ENCODE measurements around the gene EFNA5.

The EFNA5 gene

GRCh38 chr5:107487056-107487542 lies 183.6 kb downstream of the EFNA5 start:
- Histone ChIP-seq H3K27me3 (ENCODE audit: low read depth) (no peaks in the 10 kb centered on the region), H3K4me1 (peaks cover 28% of the 10 kb centered on the region), H3K36me3 (replicated peaks) (no peaks in the 10 kb centered on the region; the same call in 1 of the 2 replicates), H3K4me3 (no peak overlapping the region), H3K9me3 (no peaks in the 10 kb centered on the region)
- no peak for DNase-seq (ENCODE audit: low spot score in 2 of 2)
- in situ Hi-C loops (cut with MboI; ENCODE audit: low sequenced_read_pairs): no loop called here

DNA sequence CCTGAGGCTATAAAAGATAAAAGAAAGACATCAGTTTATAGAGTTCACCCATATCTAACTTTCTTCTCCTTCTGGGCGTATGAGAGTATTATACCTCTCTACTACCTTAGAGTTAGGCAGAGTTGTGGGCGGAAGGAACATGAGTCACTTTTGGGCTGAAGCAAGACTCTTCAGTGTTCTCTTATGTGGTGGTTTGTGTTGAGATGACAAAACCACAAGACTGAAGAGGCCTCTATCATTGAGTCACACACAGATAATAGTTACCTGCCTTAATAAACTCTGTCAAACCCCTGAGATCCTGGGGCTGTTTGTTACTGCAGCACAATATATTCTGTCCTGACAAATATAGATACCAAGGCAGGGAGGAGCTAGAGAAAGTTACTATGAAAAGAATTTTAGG lies 184.2 kb downstream of the EFNA5 start:
- Histone ChIP-seq H3K27me3 (ENCODE audit: low read depth) (no peaks in the 10 kb centered on the region), H3K4me1 (peaks cover 28% of the 10 kb centered on the region), H3K4me3 (no peak overlapping the region), H3K36me3 (replicated peaks) (no peaks in the 10 kb centered on the region; the same call in 1 of the 2 replicates), H3K9me3 (no peaks in the 10 kb centered on the region)
- no peak for DNase-seq (ENCODE audit: low spot score in 2 of 2)
- in situ Hi-C loops (cut with MboI; ENCODE audit: low sequenced_read_pairs): no loop called here

GRCh38 chr5:107485184-107485583 lies 185.6 kb downstream of the EFNA5 start:
- Histone ChIP-seq H3K27me3 (ENCODE audit: low read depth) (no peaks in the 10 kb centered on the region), H3K9me3 (no peaks in the 10 kb centered on the region), H3K4me3 (no peak overlapping the region), H3K36me3 (replicated peaks) (no peaks in the 10 kb centered on the region; the same call in 1 of the 2 replicates), H3K4me1 (peaks cover 28% of the 10 kb centered on the region)
- in situ Hi-C loops (cut with MboI; ENCODE audit: low sequenced_read_pairs): no loop called here
- no peak for DNase-seq (ENCODE audit: low spot score in 2 of 2)

DNA sequence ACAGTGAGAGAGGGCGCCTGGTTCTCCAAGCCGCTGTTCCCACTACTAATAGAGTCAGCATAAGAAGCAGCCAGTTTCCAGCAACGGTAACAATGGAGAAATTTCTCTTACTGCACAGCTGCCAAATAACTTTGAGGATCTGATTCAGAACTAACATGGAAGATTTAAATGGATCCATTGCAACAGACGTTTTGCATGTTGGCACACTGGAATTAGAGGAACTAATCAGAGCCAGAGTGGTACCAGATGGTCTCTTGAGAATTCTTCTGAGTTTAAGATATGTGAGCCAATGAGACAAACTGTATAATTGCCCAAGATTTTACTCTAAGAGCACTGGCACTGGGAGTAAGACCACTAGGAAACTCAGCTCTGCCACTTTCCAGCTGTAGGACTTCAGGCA lies 186.5 kb downstream of the EFNA5 start:
- peaks cover 28% of the 10 kb centered on the region for H3K4me1 ChIP-seq
- H3K27me3 ChIP-seq (ENCODE audit: low read depth): no peaks in the 10 kb centered on the region
- no peak for DNase-seq (ENCODE audit: low spot score in 2 of 2)
- H3K4me3 ChIP-seq: no peak overlapping the region
- H3K9me3 ChIP-seq: no peaks in the 10 kb centered on the region
- no peaks in the 10 kb centered on the region; the same call in 1 of the 2 replicates for H3K36me3 ChIP-seq (replicated peaks)
- in situ Hi-C loops (cut with MboI; ENCODE audit: low sequenced_read_pairs): no loop called here

- H3K27me3 ChIP-seq (ENCODE audit: low read depth): no peaks in the 10 kb centered on the region
- no peaks in the 10 kb centered on the region; the same call in 1 of the 2 replicates for H3K36me3 ChIP-seq (replicated peaks)
- in situ Hi-C loops (cut with MboI; ENCODE audit: low sequenced_read_pairs): no loop called here
- DNase-seq (ENCODE audit: low spot score in 2 of 2): peak; percentile 48 to 67
- H3K9me3 ChIP-seq: no peaks in the 10 kb centered on the region
- no peak overlapping the region for H3K4me3 ChIP-seq
- H3K4me1 ChIP-seq: peaks cover 32% of the 10 kb centered on the region
Observed at GRCh38 chr5:107483231-107484024, 187.3 kb downstream of the EFNA5 start.

- in situ Hi-C loops (cut with MboI; ENCODE audit: low sequenced_read_pairs): no loop called here
- H3K4me3 ChIP-seq: no peak overlapping the region
- H3K9me3 ChIP-seq: no peaks in the 10 kb centered on the region
- DNase-seq (ENCODE audit: low spot score in 2 of 2): peak; percentile 53 to 55
- H3K27me3 ChIP-seq (ENCODE audit: low read depth): no peaks in the 10 kb centered on the region
- no peaks in the 10 kb centered on the region for H3K36me3 ChIP-seq (replicated peaks)
- H3K4me1 ChIP-seq: peaks cover 25% of the 10 kb centered on the region
Observed at GRCh38 chr5:107478068-107478641, 192.6 kb downstream of the EFNA5 start.

DNA sequence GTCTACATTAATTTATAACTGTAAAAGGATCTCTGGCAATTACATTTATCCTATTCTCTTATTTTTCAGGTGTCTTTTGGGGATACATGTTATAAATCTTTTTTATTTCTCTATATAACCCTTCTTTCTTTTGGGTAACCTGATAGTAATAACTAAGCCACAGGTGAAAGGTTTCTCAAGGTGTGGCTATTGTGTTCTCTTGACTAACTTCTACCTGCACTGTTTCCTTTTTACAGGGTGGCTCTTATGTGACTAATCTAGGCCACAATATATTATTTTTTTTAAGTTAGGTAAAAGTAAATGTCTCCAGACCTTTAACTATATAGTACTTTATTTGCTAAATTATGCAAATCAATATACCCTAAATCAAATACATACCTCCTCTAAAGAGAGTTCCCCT lies 193.2 kb downstream of the EFNA5 start:
- in situ Hi-C loops (cut with MboI; ENCODE audit: low sequenced_read_pairs): no loop called here
- Histone ChIP-seq H3K36me3 (replicated peaks) (no peaks in the 10 kb centered on the region), H3K27me3 (ENCODE audit: low read depth) (no peaks in the 10 kb centered on the region), H3K4me1 (peaks cover 26% of the 10 kb centered on the region), H3K4me3 (no peak overlapping the region), H3K9me3 (no peaks in the 10 kb centered on the region)
- DNase-seq (ENCODE audit: low spot score in 2 of 2): no peak

DNA sequence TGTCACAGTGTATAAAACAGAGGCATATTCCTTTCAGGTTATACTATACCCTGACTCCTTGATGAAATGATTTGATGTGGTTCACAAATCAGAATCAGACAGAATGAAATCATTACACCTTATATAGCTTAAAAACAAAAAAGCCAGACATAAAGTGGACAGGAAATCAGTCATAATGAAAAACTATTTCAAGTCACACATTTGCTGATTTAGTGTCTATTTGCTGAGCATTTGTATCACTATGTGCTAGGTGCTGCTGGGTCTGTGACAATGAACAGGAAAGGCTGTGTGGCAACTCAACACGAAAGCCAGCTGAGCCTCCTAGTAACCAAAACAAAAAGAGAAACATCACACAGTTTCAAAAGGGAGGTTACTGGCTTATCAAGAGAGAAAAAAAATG lies 194.0 kb downstream of the EFNA5 start:
- no peaks in the 10 kb centered on the region for H3K36me3 ChIP-seq (replicated peaks)
- H3K27me3 ChIP-seq (ENCODE audit: low read depth): no peaks in the 10 kb centered on the region
- H3K9me3 ChIP-seq: no peaks in the 10 kb centered on the region
- peaks cover 27% of the 10 kb centered on the region for H3K4me1 ChIP-seq
- in situ Hi-C loops (cut with MboI; ENCODE audit: low sequenced_read_pairs): no loop called here
- no peak for DNase-seq (ENCODE audit: low spot score in 2 of 2)
- no peak overlapping the region for H3K4me3 ChIP-seq

- no peak for DNase-seq (ENCODE audit: low spot score in 2 of 2)
- Histone ChIP-seq H3K4me3 (no peak overlapping the region), H3K36me3 (replicated peaks) (no peaks in the 10 kb centered on the region), H3K9me3 (no peaks in the 10 kb centered on the region), H3K27me3 (ENCODE audit: low read depth) (no peaks in the 10 kb centered on the region), H3K4me1 (peaks cover 37% of the 10 kb centered on the region)
- in situ Hi-C loops (cut with MboI; ENCODE audit: low sequenced_read_pairs): loop anchor here (25.0 kb wide), 1 partner anchor 187 kb away; the partner anchor contains the start of gene EFNA5
Observed at GRCh38 chr5:107474716-107475489, 195.8 kb downstream of the EFNA5 start.

GRCh38 chr5:107474361-107474715 lies 196.4 kb downstream of the EFNA5 start:
- Histone ChIP-seq H3K36me3 (replicated peaks) (no peaks in the 10 kb centered on the region), H3K4me3 (no peak overlapping the region), H3K4me1 (peaks cover 42% of the 10 kb centered on the region), H3K9me3 (no peaks in the 10 kb centered on the region), H3K27me3 (ENCODE audit: low read depth) (no peaks in the 10 kb centered on the region)
- in situ Hi-C loops (cut with MboI; ENCODE audit: low sequenced_read_pairs): loop anchor here (25.0 kb wide), 1 partner anchor 188 kb away; the partner anchor contains the start of gene EFNA5
- DNase-seq (ENCODE audit: low spot score in 2 of 2): no peak

GRCh38 chr5:107472620-107473064 lies 198.1 kb downstream of the EFNA5 start:
- Histone ChIP-seq H3K27me3 (ENCODE audit: low read depth) (no peaks in the 10 kb centered on the region), H3K4me3 (no peak overlapping the region), H3K9me3 (no peaks in the 10 kb centered on the region), H3K4me1 (peaks cover 45% of the 10 kb centered on the region), H3K36me3 (replicated peaks) (no peaks in the 10 kb centered on the region)
- no peak for DNase-seq (ENCODE audit: low spot score in 2 of 2)
- in situ Hi-C loops (cut with MboI; ENCODE audit: low sequenced_read_pairs): loop anchor here (25.0 kb wide), 1 partner anchor 190 kb away; the partner anchor contains the start of gene EFNA5

DNA sequence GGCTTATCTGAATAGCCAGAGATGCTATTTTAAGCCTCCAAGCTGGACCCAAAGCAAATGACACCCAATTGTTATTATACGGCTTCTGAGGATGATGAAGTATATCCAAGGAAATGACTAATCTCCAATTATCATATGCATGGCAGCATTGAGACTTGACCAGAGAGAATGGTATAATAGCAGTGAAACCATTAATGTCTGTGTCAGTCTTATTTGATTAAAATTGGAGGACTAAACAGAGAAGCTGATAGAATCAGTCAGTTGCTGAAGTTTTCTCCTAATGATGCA lies 200.5 kb downstream of the EFNA5 start:
- H3K27me3 ChIP-seq (ENCODE audit: low read depth): no peaks in the 10 kb centered on the region
- in situ Hi-C loops (cut with MboI; ENCODE audit: low sequenced_read_pairs): loop anchor here (25.0 kb wide), 1 partner anchor 192 kb away; the partner anchor contains the start of gene EFNA5
- H3K4me1 ChIP-seq: peaks cover 67% of the 10 kb centered on the region
- H3K36me3 ChIP-seq (replicated peaks): no peaks in the 10 kb centered on the region
- H3K4me3 ChIP-seq: no peak overlapping the region
- peak in 1 of 2 experiments; percentile 77 for DNase-seq (ENCODE audit: low spot score in 2 of 2)
- no peaks in the 10 kb centered on the region for H3K9me3 ChIP-seq

GRCh38 chr5:107469485-107470294 lies 201.0 kb downstream of the EFNA5 start:
- no peaks in the 10 kb centered on the region for H3K9me3 ChIP-seq
- H3K4me1 ChIP-seq: peaks cover 68% of the 10 kb centered on the region
- in situ Hi-C loops (cut with MboI; ENCODE audit: low sequenced_read_pairs): loop anchor here (25.0 kb wide), 1 partner anchor 193 kb away; the partner anchor contains the start of gene EFNA5
- no peaks in the 10 kb centered on the region for H3K36me3 ChIP-seq (replicated peaks)
- H3K27me3 ChIP-seq (ENCODE audit: low read depth): no peaks in the 10 kb centered on the region
- no peak overlapping the region for H3K4me3 ChIP-seq
- no peak for DNase-seq (ENCODE audit: low spot score in 2 of 2)
